GM12878 (cell line): ENCODE data around the gene DUOX1. TPM values are rescaled to one million over a fixed set of nuclear protein-coding genes. Genes with fewer than 3 reads are reported as not detected.

Experiments used
- ATAC-seq: fragments of 200-7000 bp; cut with Tn5 transposase; 3 replicates; pipeline ENCODE4 v1.9.1; 2020; ENCODE audit warnings: mild to moderate bottlenecking, moderate library complexity
- BruUV-seq: library from RNA; stranded (reverse); fragments of 400-500 nt; replicated peaks from 2 replicates; lab custom pipeline; 2021; lab: Mats Ljungman, UMichigan
- CTCF ChIA-PET: fragments of 300-600 bp; sonication (Branson Sonifier 250); formaldehyde crosslinking; extraction: SDS; loops from one replicate; lab custom pipeline; 2021; ENCODE audit warnings: inconsistent platforms; lab: Yijun Ruan, JAX
- POLR2A ChIA-PET: fragments of 350-600 bp; formaldehyde crosslinking; extraction: SDS; loops from one replicate; lab custom pipeline; 2021; ENCODE audit warnings: inconsistent platforms; lab: Charles Lee
- RAD21 ChIA-PET: fragments of 300-600 bp; sonication (Branson Sonifier 250); formaldehyde crosslinking; loops from one replicate; lab custom pipeline; 2023; ENCODE audit warnings: antibody characterized with exemption; ENCODE audit not compliant: unreplicated experiment; lab: Charles Lee
- SMC1A ChIA-PET: fragments of 300-600 bp; sonication (Branson Sonifier 250); formaldehyde crosslinking; loops from one replicate; lab custom pipeline; 2023; ENCODE audit not compliant: unreplicated experiment, uncharacterized antibody; lab: Charles Lee
- DNase-seq: peaks from one replicate; pipeline ENCODE4 v3.0.0-alpha.2; 2011; ENCODE audit warnings: low read depth, low spot score
- FAIRE-seq: peaks from 3 replicates; lab custom pipeline; 2011; peaks lifted over from hg19 to GRCh38; lab: Jason Lieb, UNC
- H2AFZ ChIP-seq: 2 replicates; pipeline ENCODE4 v1.6.0; 2011; ENCODE audit warnings: low read depth, low read length, control low read depth; ENCODE audit not compliant: control insufficient read depth
- H3K27ac ChIP-seq: 2 replicates; pipeline ENCODE4 v1.5.1; 2011; ENCODE audit warnings: control low read depth; ENCODE audit not compliant: control insufficient read depth, insufficient read depth
- H3K27me3 ChIP-seq, 2 experiments: replicated peaks in 1 of 2; 2 replicates each; pipeline versions ENCODE4 v1.6.0 to v1.6.1; 2011; ENCODE audit warnings: low read length in 1 of 2; ENCODE audit not compliant: control insufficient read depth in 2 of 2, insufficient read depth in 2 of 2
- H3K36me3 ChIP-seq, 2 experiments: 2 replicates each; pipeline ENCODE4 v1.5.1; 2011; ENCODE audit warnings: low read length in 1 of 2; ENCODE audit not compliant: control insufficient read depth in 2 of 2, insufficient read depth in 2 of 2
- H3K4me1 ChIP-seq: 2 replicates; pipeline ENCODE4 v1.6.1; 2011; ENCODE audit warnings: mild to moderate bottlenecking, low read length, moderate library complexity, mixed read lengths; ENCODE audit not compliant: control insufficient read depth, insufficient read depth
- H3K4me2 ChIP-seq: 2 replicates; pipeline ENCODE4 v1.6.0; 2011; ENCODE audit warnings: control low read depth; ENCODE audit not compliant: control insufficient read depth, insufficient read depth
- H3K4me3 ChIP-seq: fragments of 200-600 bp; sonication (generic); 2 replicates; pipeline ENCODE4 v1.5.1; 2016
- H3K79me2 ChIP-seq: 2 replicates; pipeline ENCODE4 v1.6.0; 2011; ENCODE audit warnings: low read length; ENCODE audit not compliant: control insufficient read depth, insufficient read depth
- H3K9ac ChIP-seq: 2 replicates; pipeline ENCODE4 v1.8.0; 2011; ENCODE audit warnings: low read length, control low read depth, mixed read lengths; ENCODE audit not compliant: control insufficient read depth, insufficient read depth
- H3K9me3 ChIP-seq: replicated peaks from 3 replicates; pipeline ENCODE4 v1.5.1; 2011; ENCODE audit warnings: mild to moderate bottlenecking, low read length; ENCODE audit not compliant: control insufficient read depth, insufficient read depth
- H4K20me1 ChIP-seq: 2 replicates; pipeline ENCODE4 v1.6.0; 2011; ENCODE audit not compliant: control insufficient read depth, insufficient read depth
- BCL3 ChIP-seq: IDR thresholded peaks from 2 replicates; pipeline ENCODE4 v1.6.1; 2011; ENCODE audit warnings: borderline replicate concordance, low read depth, mild to moderate bottlenecking, moderate library complexity, low read length; ENCODE audit not compliant: insufficient read depth, poor library complexity, severe bottlenecking
- CBFB ChIP-seq: IDR thresholded peaks from 2 replicates; pipeline ENCODE4 v1.6.1; 2016; ENCODE audit warnings: antibody characterized with exemption, low read depth
- PAX8 ChIP-seq: fragments of 450-650 bp; IDR thresholded peaks from 2 replicates; pipeline ENCODE4 v1.6.1; 2017; ENCODE audit warnings: mild to moderate bottlenecking, moderate library complexity
- PBX3 ChIP-seq: IDR thresholded peaks from 2 replicates; pipeline ENCODE4 v1.6.1; 2011; ENCODE audit warnings: mild to moderate bottlenecking, low read depth, low read length, moderate library complexity; ENCODE audit not compliant: insufficient replicate concordance
- USF1 ChIP-seq: IDR thresholded peaks from 2 replicates; pipeline ENCODE4 v1.6.1; 2011; ENCODE audit warnings: borderline replicate concordance, low read depth, mild to moderate bottlenecking, moderate library complexity, mixed read lengths, low read length; ENCODE audit not compliant: insufficient read depth; ENCODE audit errors: extremely low read length
- WGBS: methylation state at CpG from one replicate; pipeline ENCODE4 v1.1.6; 2016; ENCODE audit warnings: low lambda C conversion rate; ENCODE audit not compliant: insufficient replicate concordance, insufficient coverage; ENCODE audit errors: missing lambda C conversion rate; 5-methylcytosine and 5-hydroxymethylcytosine counted together
- in situ Hi-C: fragments of 300-500 bp; cut with MboI; formaldehyde crosslinking; loops from 9 replicates; pipeline ENCODE4 v1.14.3; 2018; ENCODE audit warnings: mixed read lengths
- intact Hi-C: fragments of 100-400 bp; cut with micrococcal nuclease; formaldehyde crosslinking; loops from one replicate; pipeline ENCODE4 v1.14.2; 2022; ENCODE audit not compliant: unreplicated experiment
- polyA plus RNA-seq, 11 experiments: library from polyadenylated mRNA; depleted of rRNA in 4 of 11; unstranded in 6 of 11; stranded (reverse) in 5 of 11; fragments of >200 nt; fragmentation: Nextera tagmentation in 4 of 11; fragmentation: Illumina TruSeq in 1 of 11; extraction: Ambion mirVana in 4 of 11; extraction: Trizol in 1 of 11; gene quantifications; 1 replicate in 1 of 11; 2 replicates in 10 of 11; pipeline versions ENCODE4 v1.2.1 to v1.2.3, GENCODE V29; 2011 to 2016; ENCODE audit warnings: inconsistent platforms in 2 of 11, missing spikeins in 2 of 11, low read depth in 1 of 11
- total RNA-seq, 4 experiments: library from RNA; depleted of rRNA in 3 of 4; stranded (reverse); fragments of >200 nt in 3 of 4; fragmentation: Illumina TruSeq in 1 of 4; extraction: Trizol in 1 of 4; gene quantifications; 2 replicates each; pipeline versions ENCODE4 v1.2.1 to v1.2.3, GENCODE V29; 2013 to 2021

The DUOX1 gene
- total and polyA plus RNA-seq, 10 of the 15 experiments (the other 5 are each of a cell fraction or from before 2014, with no cell fraction given), result 0.02 to 2.1 (median 0.26) TPM; not detected in 3

- Histone ChIP-seq H2AFZ (no peak overlapping the region), H3K36me3 (no peaks in the 10 kb centered on the region), H4K20me1 (no peaks in the 10 kb centered on the region), H3K27ac (no peak overlapping the region), H3K79me2 (no peaks in the 10 kb centered on the region), H3K4me1 (no peaks in the 10 kb centered on the region), H3K4me2 (no peak overlapping the region), H3K4me3 (no peak overlapping the region), H3K9me3 (no peaks in the 10 kb centered on the region), H3K27me3 (peaks cover 0 to 2% of the 10 kb centered on the region in 2 experiments), H3K9ac (no peak overlapping the region)
- ChIA-PET CTCF (interaction anchor here (1.2 to 5.0 kb wide), 6 partner anchors 13 to 335 kb away, joined by 3 to 21 read pairs (median 4); no protein-coding TSS in a partner anchor), SMC1A (interaction anchor here (0.6 kb wide), 1 partner anchor 10 kb away, joined by 3 read pairs; no protein-coding TSS in a partner anchor), POLR2A (no interaction called here), RAD21 (no interaction called here)
- TF ChIP-seq PBX3 (no peak), USF1 (no peak), CBFB (no peak), PAX8 (no peak), BCL3 (no peak)
- no TSS peak for BruUV-seq
- no peak for ATAC-seq
- FAIRE-seq, result no peak
- intact Hi-C loops (loop anchor here (10.0 kb wide), 1 partner anchor 148 kb away; no protein-coding TSS in a partner anchor), in situ Hi-C loops (no loop called here)
- WGBS, result 56% methylated on average over 7 of the region's 7 CpGs
- DNase-seq, result no peak
These were observed 7.1 kb upstream of the DUOX1 start for GRCh38 chr15:45122719-45123118.
